ENCODE results near the gene CRYZL1.
"Not testable (repeated sequence)": the region's sequence is repeated elsewhere in the genome, so short reads cannot be mapped to it uniquely, and the experiment has no call there.

The CRYZL1 gene

DNA sequence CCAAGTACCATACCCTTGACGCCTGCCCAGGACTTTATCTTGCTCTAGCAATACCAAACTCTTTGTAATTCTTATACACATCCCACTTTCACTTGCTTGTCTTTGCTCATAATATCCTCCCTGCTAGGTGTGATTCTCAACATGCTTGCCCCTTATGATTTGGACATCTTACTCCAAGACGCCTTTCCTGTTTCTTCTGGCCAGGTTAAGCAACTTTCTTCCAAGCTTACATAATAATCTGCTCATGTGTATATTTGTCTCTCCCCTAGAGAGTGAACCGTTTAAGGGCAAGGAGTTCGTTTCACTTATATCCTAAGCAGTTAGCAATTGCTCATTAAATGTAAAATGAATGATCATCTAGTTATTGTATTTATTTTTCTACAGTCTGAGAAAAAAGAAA, 21.8 kb downstream of the CRYZL1 start:
- peak; percentile 8 to 32 (median 32) for DNase-seq

DNA sequence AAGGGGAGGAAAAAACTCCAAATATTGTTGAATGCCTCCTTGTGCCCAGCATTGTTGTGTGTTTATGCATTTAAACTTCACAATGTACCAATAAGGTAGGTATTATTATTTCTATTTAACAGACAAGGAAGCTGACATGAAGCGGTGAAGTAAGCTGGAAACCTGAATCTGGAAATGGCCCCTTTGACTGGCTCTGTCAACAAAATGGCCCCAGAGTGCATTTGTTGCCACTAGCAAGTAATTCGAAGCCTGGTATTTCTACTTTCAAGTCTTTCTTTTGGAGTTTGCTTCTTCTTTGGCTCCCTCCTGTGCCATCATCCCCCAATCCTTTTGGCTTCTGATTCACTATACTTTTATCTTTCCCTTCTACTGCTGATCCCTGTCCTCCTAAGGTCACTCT, 23.1 kb downstream of the CRYZL1 start:
- DNase-seq: no peak

DNA sequence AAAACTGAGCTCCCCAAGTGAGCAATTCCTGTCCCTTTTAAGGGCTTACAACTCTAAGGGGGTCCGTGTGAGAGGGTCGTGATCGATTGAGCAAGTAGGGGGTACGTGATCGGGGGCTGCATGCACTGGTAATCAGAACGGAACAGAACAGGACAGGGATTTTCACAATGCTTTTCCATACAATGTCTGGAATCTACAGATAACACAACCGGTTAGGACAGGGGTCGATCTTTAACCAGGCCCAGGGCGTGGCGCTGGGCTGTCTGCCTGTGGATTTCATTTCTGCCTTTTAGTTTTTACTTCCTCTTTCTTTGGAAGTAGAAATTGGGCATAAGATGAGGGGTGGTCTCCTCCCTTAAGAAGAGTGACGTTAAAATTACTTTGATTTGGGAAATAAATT, 24.0 kb downstream of the CRYZL1 start:
- not testable (repeated sequence) for DNase-seq

DNA sequence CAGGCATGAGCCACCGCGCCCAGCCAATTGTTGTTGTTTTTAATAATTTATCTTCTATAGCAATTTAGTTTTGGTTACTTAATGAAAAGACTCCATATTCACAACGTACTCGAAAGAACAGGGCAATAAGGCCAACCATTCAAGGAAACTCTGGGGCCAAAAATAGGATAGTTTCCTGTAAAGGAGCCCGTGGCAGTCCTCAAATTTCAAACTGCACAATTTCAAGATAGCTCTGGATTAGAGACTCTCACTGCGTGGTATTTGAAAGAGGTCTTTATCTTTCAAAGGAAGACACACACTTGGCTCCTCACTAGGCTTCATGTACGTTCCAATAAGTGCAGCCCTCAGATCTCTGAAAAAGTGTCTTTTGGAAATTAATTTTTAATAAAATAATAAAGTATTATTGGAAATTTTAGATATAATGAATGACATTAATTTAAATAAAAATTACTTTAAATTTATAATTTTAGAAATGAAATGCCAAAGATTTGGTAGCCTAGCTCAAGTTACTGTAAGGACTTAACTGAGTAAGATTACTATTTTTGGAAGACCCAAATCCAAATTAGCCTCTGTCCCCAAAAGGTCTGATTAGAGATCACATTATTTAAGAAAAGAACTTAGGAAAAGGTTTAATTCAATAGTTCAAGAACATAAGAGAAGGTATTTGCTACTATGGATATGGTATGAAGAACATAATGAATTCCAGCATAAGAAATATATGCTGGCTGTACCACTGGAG, 30.4 kb downstream of the CRYZL1 start:
- no peak for DNase-seq

DNA sequence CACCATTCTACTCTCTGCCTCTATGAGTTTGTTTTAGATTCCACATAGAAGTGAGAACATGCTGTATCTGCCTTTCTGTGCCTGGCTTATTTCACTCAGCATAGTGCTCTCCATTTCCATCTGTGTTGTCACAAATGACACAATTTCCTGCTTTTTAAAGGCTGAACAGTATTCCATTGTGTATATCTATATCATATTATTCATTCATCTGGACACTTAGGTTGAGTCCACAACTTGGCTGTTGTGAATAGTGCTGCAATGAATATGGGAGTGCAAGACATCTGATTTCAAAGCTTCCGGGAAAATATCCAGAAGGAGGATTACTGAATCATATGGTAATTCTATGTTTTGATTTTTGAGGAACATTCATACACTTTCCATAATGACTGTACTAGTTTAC, 33.0 kb downstream of the CRYZL1 start:
- DNase-seq: no peak

DNA sequence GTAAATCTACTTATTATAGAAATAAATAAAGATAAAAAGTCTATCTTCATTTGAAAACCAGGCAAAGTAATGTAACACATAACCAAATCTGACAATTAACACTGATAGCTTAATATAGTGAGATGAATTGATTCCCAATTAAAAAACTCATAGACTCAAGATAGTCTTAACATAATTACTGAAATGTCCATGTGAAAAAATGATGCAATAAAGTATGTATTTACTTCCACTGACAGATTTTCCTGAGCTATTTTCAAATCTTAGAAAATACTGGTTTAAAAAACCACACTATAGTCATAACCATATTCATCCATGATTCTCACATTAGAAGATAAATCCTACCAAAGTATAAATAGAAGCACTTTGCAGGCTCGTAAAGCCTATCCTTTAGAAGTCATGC, 43.5 kb downstream of the CRYZL1 start:
- DNase-seq: no peak

DNA sequence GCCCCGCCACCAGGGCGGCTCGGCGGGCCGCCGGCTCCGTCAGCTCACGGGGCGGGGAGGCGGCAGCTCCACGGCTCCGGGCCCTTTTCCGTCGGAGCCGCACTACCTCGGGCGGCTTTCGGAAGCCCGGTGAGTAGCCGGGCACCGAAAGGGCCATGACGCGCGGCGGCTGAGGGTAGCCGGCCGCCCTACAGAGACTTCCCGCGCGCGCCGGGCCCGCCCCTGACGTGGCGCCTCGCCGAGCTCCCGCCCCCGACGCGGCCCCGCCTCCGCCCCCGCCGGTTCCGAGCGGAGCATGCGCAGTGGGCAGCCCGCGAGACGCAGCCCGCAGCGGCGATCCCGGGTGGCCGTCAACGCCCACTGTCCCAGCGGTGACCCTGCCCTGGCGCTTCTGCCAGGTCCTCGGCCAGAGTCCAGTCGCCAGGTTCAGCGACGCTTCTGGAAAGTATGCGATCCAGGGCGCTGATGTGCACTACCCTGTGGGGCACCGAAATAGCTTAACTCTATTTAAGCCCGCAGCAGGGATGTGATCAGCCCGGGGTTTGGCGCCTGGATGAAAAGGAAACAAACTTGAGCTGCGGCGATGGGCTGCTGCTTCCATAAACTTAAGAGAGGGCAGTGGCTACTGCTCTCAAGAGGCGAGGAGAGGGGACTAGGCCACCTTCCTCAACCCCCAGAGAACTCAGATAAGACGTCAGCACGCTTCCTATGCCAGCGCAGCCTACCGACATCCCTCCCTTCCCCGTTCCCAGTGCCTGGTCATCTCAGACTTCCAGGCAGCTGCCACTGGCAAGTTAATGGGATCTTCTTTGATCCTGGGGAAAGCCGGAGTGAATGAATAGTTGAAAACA, 52.8 kb downstream of the CRYZL1 start, which contains the start of gene DONSON:
Gene DONSON, minus strand, starts transcription at position 200 of the 851 bp plus-strand sequence. Its CDS starts 43 bp downstream, at position 157.
- DNase-seq: peak; percentile 93 to 98 (median 97)

DNA sequence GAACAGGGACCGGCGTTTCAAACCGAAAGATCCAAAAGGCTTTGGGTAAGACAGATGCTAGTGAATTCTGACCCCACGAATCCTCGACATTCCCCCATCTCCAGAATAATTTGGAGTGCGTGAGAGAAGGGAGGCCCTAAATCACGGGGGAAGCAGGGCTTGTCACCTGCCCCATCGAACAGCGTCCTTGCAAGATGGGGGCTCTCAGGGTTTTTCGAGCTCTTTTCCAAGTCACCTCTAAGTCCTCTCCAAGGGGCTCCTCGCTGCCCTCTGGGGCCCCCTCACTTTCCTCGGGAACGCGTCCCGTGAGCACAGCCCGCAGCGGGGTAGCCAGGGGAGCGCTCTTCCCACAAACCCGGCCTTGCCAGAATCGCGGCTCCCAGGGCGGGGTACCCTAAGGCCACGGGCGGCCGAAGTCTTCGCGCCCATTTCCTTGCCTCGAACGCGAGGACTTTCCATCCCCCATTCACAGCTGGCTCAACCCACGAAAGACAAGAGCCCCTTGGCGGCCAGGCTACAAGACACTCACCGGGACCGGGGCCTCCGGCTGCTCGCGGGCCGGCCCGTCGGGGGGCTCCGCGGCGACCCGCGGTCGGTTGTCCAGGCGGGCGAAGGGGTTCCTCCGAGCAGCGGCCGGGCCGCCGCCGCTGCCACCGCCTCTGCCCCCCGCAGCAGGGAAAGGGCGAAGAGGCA, 53.6 kb downstream of the CRYZL1 start:
- peak; percentile 23 to 49 (median 31) for DNase-seq

DNA sequence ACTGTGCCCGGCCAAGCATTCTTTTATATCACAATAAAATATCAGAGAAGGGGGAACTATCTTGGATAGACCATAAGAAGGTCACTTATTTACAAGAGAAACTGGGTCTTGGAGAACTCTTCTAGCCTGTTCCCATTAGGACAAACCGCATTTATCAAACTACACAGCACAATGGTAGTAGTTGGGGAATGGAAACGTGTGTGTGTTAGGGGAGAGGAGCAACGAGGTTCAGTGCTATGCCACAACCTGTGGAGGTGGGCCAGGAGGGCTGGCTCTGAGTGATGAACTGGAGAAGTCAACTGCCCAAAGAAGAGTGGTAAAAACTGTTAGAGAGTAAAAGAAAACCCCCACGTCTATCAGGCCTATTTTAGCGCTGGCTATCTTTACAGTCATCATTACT, 54.6 kb downstream of the CRYZL1 start:
- DNase-seq: no peak

DNA sequence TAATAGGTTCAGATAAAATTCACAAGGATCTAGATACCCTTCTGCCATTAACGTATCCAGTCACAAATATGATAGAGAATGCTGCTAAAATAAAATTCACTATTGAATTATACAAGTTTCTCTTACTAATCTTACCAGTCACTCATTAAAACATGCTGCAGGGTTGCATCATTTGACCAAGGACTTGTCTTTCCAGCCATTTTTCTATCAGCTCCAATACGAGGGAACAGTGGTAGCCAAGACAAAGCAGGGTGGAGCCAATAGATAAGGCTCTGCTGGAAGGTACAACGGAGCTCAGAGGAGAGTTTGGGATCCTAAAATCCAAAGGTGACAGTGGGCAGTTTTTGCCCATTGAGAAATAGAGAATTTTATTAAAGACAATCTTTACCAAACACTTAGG, 57.1 kb downstream of the CRYZL1 start:
- DNase-seq: no peak

DNA sequence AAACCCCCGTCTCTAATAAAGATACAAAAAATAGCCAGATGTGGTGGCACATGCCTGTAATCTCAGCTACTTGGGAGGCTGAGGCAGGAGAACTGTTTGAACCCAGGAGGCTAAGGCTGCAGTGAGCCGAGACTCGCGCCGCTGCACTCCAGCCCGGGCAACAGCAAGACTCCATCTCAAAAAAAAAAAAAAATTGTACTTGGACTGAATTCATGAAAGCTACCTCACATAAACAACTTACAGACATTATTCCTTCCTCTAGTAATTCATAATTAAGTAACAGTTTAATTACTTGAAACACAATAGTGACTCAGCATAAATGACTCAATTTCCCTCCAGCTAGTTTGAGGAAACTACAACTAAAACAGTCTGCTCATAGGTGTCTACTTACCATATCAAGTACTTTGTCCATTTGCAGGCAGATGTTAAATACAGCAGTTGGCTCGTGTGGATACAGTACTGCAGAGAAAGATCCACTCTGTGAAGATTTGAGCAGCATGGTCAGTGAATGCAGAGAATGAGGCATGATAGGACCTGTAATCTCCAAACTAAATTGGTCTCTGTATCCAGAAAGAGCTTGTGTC, 62.5 kb downstream of the CRYZL1 start:
- peak in 2 of 3 donors; percentile 36 to 37 for DNase-seq

DNA sequence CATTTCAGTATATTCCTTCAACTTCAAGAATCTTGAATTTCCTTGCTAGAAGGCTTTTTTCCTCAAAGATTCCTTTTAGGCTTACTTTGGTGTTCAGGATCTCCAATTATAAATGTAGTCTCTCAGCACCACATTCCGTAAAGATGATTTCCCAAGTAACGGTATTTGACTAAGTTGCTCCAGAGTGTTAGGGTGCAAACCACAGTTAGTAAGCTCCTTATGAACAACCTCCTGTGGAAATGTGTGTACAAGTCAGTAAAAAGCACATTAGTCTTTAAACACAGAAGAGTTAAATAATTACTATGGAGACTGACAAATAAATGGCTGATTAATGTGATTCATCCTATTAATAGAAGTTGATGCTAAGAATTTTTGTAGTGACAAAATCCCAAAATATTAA, 63.3 kb downstream of the CRYZL1 start:
- DNase-seq: no peak

DNA sequence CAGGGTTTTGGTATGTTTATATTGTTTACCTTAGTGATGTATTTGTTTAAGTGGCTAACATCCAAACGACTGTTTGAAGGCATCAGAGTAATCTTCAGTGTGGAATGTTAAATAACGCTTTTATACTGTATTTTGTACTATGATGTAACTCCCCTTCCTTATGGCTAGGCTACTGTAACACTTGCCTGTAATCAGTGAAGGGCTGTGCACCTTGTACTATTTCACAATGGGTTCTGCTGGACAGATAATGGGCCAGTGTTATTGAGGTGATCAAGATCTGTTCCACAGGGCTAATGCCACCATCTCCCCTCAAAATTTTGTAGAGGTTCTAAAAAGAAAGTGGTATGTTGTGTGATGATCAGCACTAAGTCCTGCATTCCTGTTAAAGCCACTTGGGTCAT, 64.8 kb downstream of the CRYZL1 start:
- not testable (repeated sequence) for DNase-seq

DNA sequence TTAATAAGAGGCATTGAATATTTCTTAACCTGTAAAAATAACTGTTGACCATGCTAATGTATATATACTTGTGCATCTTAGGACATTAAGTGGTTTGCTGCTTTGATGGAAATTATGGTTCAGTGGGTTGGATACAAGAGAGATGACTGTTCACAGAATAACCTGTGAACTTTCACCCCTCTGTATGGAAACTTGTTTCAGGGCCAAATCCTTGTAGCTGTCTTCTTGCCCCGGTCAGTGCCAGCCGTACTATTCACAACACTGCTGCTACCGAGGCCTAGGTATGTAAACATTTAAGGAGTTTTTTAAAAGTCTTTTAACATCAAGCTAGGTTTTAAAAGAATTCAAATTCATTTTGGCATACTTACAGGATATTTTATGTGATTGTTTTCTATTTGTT, 69.2 kb downstream of the CRYZL1 start:
- no peak for DNase-seq

DNA sequence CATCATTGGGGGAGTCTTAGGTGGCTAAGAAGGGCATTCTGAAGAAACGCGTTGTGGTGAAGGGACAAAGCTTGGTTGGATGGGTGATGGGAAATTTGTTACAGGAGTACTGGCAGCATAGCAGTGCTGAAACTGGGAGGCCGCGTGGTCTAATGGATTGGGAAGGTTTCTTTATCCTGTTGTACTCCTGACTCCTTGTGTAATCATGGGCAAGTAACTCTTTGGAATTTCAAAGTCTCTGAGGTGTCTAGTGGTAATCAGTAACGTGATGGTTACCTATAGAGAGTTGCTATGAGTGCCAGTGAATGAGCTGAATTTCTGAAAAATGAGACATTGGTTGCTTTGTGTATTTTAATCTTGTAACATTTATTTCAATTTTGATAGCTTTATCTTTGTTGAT, 71.5 kb downstream of the CRYZL1 start:
- no peak for DNase-seq

DNA sequence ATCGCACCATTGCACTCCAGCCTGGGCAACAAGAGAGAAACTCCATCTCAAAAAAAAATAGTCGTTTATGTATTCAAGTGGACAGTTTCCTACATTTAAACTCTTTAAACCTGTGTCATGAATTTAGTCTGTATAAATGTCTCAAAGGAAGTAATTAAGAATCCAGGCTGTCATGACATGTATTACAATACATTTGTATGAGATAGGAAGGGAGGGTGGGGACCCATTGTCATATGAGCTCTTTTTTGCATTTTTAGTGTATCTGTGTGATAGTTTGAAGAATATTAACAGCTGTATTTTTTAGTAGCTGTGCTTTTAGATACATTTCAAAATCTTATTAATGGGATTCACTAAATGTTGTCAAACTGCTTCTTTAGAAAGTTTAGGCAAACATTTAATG, 73.1 kb downstream of the CRYZL1 start:
- no peak for DNase-seq

DNA sequence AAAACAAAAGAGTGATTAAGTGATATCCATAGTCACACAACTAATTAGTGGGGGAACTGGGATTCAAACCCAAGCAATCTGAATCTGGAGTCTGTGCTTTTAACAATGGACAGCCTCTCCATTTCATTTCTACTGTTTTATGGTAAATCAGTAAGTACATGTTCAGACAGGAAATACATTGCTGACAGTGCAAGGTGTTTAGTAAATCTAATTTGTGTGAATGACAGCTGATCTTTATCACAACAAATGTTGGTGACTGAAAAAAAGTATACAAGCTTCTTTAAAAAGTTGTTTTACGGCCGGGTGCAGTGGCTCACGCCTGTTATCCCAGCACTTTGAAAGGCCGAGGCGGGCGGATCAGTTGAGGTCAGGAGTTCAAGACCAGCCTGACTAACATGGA, 73.6 kb downstream of the CRYZL1 start:
- no peak for DNase-seq

DNA sequence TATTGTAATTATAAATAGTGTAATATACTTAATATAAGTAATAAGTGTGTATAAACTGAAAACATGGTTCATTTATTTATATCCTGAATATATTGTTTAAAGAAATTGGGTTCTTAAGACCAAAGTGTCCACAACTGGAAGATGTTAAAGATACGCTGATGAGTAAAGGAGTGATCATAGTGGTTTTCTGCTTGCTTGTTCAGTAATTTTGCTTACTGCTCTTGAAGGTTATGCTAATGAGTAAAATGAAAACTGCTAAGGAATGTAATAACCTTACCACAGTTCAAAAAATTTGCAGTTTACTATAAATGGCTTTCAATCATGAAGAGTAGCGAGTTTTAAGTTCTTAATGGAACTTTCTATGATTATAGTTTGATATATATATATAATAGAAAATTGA, 75.0 kb downstream of the CRYZL1 start:
- DNase-seq: no peak

DNA sequence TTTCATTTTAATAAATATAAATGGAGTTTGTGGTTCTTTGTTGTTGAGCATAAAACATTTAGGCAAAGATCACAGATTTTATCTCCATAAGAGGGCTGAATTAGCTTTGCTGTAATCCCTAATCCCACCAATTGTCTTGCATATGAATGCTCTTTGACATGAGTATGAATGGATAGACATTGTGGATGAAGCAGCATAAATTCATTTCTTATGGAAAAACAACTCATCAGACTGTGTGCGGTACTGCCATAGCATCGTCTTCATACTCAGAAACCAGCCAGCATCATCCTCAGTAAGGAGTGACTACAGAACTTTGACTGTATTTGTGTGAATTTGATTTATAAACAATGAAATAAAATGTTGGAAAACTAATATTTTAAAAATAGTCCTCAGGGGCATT, 79.2 kb downstream of the CRYZL1 start:
- DNase-seq: no peak

DNA sequence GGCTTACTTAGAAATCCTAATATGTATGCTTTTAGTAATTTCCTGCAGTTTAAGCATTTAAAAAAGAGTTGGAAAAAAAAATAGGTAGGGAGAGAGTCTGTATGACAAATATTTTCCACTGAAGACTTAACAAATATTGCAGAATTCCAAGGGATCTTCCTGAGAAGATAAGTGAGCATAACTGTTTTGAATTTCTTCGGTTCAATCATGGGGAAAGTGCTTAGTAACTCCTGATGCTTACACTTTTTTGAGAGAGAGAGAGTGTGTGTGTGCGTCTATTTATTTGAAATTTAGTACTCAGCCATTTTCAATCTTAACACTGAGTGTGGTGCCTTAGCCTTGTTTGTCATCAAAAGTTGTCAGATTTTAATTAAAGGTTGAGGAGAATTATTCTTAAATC, 80.2 kb downstream of the CRYZL1 start:
- DNase-seq: no peak

DNA sequence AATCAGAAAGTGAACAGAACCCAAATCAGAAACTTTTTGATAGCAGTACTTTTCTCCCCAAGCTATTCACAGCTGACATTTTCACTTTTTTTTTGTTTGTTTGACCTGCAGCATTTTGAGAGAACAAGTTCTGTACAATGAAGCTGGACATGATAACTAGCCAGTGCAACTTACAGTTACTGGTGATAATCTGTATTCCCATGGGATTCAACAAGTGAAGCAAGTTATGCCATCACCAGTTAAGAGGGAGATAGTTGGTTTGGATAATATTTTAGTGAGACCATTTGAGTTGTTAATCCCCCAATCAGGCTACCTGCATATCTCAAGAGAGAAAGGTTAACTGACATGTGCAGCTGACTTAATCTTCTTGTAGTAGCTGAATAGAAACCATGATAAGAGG, 80.6 kb downstream of the CRYZL1 start:
- DNase-seq: no peak

DNA sequence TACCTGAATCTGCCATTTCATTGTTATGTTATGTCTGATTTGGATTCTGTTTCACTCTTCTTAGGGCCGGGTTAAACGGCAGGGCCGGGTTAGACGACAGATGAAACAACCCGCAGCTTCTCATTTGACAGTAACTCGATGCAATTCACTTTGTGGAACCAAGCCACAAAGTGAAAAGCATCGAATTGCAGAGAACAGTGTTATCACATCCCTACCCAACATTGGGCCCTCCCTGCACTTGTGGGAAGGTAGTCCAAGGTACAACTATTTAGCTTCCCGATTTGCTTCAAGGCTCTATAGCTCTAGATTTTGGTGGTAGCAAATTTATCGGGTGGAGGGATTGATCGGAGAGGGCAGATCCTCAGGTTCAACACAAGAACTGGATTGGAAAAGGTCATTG, 81.7 kb downstream of the CRYZL1 start:
- no peak for DNase-seq

DNA sequence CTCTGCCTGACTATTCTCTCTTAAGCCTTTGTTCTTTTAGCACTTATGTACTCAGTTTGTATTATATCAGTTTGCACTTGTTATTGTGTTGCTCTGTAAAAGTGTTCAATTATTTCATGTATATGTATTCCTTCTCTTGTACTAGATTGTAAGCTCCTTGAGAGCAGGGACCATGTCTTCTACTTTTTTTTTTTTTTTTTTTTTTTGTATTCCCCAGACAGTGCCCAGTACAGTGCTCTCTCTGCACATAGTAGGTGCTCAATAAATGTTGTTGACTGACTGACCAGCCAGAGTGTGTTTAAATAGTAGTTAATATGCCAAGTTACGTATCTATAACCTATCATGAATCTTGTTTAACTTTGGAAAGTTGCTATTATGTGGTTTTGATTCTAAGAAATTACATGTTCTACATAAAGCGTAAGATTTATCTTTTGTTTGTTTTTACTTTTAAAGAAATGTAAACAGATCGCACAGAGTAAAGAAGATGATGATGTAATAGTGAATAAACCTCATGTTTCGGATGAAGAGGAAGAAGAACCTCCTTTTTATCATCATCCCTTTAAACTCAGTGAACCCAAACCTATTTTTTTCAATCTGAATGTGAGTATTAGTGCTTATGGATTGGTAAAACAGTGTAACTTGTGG, 82.6 kb downstream of the CRYZL1 start:
- no peak for DNase-seq
